G401.6 (cell line): ENCODE data around the gene LGALS3.

Source experiments
- FAIRE-seq: peaks from 2 replicates; lab custom pipeline; 2012; peaks lifted over from hg19 to GRCh38; lab: Jason Lieb, UNC

Gene LGALS3

DNA sequence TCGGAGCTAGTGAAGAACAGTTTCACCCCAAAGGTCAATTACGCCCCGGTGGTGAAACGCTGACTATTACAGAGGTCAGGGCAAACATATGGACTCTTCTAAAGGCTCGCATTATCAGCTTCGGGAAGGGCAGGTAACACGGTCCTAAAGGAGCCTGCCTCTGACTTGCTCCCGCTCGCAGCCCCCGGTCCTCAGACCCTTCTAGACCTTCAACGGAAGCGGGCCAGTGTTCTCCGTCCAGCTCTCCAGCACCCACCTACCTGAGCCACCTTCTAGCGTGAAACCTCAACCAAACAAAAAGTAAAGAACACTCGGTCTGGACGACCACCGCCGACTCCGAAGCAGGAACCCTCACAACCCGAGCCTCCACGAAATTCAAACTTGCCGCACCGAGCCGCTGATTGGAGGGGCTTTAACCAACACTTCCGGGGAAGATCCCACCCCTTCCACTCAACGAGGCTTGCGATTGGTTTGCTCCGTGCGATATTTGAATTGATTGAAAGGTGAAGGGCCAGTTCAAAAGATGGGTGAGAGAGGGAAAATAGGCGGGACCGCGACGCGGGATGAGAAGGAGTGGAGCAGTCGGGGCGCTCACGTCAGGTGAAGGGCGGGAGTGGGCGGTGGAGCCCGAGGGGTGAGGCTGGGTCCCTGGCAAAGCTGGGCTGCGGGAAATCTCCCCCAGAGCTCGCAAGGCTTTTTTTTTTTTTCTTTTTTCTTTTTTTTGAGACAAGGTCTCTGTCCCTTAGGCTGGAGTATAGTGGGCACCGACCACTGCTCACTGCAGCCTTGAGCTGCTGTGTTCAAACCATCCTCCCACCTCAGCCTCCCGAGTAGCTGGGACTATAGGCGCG is 62.4 kb downstream of the LGALS3 start, which contains the start of gene DLGAP5:
DLGAP5 (minus strand) TSS at position 383 of the 851 bp plus-strand sequence. CDS start 2,406 bp downstream, outside the sequence.
- peak; percentile 98 for FAIRE-seq

DNA sequence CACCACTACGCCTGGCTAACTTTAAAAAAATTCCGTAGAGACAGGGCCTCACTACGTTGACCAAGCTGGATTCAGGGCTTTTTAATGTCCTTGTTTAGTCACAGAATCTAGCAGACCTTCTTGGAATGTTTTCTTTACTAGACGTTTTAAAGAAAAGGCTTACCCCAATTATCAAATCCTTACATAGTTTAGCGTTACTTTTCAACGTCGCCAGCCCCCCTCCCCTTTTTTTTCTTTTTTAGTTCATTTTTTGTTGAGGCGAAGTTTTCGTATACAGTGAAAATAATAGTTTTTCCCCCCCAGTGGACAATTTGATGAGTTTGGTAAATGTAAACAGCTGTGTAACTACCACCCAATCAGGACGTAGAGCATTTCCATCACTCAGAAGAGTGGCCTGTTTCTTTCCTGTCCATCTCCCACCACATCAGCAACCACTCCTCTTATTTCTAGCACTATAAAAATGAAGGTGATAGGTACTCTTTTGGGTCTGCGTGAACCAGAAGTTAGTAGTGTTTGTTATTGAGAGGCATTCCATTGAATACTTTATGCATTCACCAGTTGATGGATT is 63.1 kb downstream of the LGALS3 start:
- FAIRE-seq = no peak

DNA sequence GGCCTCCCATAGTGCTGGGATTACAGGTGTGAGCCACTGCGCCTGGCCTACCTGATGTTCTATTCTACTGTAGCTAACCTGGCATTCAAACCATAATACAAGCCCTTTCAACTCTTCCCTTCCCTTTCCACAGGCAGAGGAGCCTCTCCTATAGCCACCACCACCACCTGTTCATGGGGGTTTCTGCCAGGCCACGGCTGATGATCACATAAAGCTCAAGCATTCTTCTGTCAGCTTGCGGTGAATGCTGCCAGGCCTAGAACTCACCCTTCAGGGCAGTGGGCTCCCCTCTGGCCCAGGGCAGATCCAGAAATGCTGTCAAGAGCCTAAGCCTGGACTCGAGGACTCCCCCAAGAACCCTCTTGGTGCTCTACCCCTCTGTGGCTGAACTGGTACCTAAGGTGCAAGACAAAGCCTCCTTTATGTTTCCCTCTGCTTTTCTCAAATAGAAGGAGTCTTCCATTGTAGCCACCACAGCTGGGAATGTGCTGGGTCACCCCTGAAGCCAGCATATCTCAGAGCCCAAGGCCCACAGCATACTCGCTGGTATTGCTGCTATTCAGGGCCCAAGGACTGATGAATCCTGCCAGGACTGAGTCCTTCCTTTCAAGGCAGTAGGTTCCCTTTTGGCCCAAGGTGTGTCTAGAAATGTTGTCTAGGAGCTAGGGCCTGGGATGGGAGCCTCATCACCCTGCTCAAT is 65.8 kb downstream of the LGALS3 start:
- no peak for FAIRE-seq
